SHP77 treated with DMSO at 0.1 percent for 48 hours (cell line): ENCODE data around the gene DEPDC5.
"Not testable (repeated sequence)": the region's sequence is repeated elsewhere in the genome, so short reads cannot be mapped to it uniquely, and the experiment has no call there.

Experiments used
- DNase-seq: peaks from one replicate; lab custom pipeline; 2025; lab: John Stamatoyannopoulos, UW

Gene DEPDC5

DNA sequence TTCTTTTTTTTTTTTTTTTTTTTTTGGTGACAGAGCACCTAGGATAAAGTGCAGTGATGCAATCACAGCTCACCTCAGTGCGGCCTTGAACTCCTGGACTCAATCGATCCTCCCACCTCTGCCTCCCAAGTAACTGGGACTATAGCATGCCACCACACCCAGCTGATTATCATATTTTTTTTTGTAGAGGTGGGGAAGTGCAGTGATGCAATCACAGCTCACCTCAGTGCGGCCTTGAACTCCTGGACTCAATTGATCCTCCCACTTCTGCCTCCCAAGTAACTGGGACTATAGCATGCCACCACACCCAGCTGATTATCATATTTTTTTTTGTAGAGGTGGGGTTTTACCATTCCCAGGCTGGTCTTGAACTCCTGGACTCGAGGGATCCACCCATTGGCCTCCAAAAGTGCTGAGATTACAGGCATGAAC is 61.6 kb downstream of the DEPDC5 start:
- DNase-seq, result not testable (repeated sequence)

DNA sequence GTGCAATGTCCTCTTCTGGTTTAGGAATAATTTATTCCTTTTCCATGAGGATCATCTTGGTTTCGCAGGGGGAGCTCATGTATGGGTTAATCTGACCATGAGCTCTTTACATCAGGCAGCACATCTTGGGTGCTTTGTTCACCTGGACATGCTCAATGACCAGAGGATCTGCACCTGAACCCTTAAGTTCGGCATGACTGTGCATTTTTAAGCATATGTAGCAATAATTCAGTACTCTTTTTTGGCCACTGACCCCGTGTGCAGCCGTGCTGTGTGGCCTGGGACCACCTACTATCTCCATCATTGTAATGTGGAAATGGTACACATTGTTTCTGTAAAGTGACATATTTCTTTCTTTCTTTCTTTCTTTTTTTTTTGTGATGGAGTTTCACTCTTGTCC is 62.9 kb downstream of the DEPDC5 start:
- no peak for DNase-seq

DNA sequence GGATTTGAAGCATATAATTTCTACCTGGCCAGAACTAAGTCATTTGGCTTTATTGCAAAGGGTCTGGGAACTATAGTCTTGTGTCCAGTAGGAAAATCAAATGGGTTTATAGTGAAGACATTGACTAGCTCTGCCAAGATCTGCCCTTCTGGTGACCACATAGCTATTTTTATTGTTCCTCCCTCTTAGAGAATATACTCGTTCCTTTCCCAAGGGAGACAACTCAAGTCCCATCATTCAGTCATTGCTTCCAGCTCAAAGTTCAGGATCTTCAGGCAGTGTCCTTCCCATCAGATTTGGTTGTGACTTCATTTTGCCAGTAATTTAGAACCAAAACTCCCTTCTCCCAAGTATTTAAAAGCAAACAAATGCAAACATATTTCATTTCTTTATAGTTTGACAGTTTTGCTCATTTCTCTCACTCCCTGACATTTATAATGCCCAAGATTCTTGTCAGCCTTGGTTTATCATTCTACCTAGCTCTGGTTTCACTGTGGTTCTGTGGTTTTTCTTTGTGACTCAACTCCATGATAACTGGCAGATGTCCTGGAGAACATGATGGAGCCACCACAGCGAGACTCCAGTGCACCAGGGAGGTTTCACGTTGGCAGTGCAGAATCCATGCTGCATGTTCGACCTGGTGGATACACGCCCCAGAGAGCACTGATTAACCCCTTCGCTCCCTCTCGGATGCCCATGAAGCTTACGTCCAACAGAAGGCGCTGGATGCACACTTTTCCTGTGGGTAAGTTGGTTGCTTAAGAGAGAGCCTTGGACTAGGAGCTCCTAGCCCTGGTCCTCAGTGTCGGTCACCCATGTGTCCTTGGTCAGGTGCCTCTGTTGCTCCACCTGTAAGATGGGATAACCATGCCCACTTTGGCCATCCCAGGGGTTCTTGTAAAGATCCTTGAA is 64.9 kb downstream of the DEPDC5 start:
- no peak for DNase-seq

DNA sequence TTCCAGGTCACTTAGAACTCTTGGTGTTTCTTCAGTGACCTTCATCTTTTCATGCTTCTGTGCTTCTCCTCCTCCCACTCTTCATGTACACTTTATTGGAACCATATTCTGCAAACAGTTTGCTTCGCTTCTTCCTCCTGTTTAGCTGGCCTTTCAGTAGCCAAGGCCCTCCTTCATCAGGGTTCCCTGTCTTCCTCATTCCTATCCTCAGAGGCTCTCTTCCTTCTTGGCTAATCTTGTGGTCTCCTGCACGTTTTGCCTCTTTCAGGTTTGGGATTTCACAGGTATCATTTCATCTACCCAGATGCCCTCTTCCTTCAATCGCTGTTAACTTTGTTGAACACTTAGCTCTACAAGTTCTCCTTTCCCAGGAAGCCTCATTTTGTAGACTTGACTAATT is 66.8 kb downstream of the DEPDC5 start:
- no peak for DNase-seq

DNA sequence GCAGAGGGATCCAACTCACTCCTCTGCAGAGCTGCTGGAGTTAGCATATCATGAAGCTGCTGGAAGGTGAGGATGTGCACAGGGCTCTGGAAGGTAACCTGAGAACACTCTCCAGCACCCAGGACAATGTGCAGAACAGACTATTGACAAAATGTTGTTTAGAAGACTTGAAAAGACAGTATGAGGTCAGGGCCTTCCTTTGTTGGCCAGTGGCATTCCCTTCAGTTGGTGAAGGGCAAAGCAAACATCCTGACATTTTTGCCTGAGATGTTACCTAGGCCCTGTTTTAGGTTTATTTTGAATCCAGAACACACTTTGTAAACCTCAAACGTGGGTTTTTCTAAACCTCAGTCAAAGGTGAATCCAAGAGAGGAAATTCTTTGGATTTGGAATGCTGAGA is 67.8 kb downstream of the DEPDC5 start:
- DNase-seq, result no peak

DNA sequence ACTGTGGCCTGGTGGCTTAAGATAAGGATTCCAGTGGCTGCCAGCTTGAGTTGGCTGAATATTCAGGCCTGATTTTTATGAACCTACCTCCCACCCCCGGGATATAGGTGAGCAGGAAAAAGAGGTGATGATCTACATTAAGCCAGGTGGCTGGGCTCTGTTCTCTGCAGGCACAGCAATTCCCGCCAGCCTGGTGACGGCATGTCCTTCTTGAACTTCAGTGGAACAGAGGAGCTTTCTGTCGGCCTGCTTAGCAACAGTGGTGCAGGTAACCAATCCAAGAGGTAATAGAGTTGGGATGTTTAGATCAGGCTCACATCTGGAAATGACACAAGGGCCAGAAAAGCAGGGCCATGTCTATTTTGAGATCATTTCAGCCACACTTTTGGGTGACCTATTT is 68.7 kb downstream of the DEPDC5 start:
- DNase-seq, result no peak

DNA sequence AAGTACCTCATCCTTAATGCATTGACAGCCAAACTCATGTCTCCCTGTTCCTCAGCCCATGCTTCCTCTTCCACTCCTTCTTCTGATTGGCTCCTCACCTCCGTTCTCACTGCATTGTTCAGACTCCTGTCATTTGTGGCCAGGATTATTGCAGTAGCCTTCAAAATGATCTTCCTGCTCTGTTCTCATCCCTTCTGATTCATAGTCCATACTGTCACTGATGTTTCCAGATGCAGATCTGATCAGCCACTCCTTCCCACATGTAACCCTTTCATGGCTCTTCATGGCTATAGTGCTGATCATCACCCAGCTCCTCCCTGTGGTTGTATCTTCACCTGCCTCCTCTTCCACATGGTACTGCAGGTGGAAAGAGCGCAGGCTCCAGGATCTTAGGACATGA is 71.7 kb downstream of the DEPDC5 start:
- no peak for DNase-seq

DNA sequence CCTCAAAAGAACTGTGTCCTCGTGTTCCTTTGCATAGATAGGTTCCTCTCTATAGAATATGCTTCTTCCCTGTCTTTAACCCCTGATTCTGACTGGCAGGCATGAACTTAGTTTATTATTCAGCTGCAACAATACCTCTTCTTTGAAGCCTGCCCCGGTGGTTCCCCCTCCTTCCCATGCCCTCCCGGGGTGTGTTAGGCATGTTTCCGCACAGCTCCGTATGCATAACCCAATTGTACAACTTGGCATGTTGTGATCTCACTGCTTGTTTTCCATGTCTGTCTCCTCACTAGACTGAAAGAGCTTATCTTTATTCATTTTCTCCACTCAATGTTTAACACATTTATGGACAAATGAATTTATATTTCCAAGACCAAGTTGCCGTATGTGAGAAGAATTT is 72.6 kb downstream of the DEPDC5 start:
- DNase-seq, result no peak

DNA sequence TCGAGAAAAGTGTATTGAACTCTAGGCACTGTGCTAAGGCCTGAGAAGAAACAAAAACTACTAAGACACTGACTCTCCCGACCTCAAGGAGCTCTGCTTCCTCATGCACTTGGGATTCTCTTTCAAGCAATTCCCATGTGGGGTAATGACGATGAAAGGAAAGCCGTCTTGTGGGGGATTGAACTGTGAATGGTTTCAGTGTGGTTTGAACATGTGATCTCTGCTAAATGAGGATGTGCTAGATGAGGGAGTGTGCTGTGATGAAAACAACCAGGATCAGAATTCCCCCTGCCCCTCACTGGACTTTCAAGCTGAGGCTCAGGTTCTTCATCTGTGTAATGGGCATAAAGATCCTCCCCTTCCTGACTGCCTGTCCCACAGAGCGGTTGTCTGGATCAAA is 74.9 kb downstream of the DEPDC5 start:
- no peak for DNase-seq

DNA sequence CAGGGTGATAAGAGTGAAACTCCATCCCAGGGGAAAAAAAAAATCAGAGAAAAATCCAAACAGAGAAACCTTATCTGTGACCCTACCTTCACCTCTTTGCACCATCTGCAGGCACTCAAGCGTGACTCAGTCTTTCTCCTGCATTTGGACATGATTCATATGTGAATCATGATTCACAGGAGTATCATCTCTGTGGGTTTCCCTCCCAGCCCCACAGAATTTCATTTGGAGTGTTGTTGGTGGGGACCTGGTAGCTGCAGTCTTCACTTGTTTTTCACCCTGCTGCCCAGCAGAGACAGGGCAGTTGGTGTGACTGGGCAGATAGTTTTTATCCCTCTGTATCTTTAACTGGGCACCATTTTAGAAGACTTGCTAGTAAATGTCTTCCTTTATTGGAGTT is 75.7 kb downstream of the DEPDC5 start:
- no peak for DNase-seq

DNA sequence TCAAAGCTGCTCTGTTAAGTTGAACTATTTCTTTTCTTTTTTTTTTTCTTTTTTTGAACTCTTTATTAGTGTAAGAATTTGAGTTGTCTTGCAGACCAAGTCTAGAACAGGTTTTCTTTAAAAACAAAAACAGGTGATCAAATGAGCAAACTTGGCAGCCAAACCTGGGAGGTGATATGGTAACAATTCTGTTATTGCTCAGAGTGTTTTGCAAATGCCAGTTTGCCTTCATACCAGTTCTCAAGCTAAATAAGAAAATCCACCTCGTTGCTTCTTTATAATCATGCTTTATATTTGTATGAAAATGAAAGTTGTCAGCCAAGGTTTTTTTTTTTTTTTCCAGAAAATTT is 76.9 kb downstream of the DEPDC5 start:
- no peak for DNase-seq

DNA sequence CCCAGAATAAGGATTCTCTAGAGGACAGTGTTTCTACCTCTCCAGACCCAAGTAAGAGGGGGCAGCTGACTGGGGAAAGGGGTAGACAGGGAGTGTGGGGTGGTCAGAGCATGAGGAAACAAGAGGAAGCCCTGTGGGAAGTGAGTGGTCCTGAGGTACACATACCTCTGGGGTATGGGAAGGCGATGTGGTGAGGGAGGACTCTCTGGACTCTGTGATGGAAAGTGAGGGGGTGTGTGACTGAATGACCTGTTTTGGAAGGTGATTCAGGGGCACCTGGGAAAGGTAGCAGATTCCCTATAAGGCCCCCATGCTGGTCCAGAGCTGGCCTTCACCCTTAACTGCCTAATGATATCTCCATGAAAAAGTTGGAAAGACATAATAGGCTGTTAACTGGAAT is 80.1 kb downstream of the DEPDC5 start:
- no peak for DNase-seq

DNA sequence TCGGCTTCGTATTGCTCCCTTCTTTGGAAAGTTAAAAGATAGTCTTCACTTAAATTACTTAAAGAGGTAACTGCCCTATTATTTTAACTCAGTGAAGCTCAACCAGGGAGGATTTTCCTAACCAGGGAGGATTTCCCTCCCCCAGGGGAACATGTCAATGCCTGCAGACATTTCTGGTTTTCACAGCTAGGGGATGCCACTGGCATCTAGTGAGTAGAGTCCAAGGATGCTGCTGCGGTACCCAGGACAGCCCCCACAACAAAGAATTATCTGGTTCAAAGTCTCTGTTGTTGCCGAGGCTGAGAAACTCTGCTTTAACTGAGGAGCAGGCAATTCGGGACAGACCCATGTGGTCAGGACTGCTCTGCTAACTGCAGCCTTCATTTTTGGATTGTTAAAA is 82.2 kb downstream of the DEPDC5 start:
- no peak for DNase-seq

DNA sequence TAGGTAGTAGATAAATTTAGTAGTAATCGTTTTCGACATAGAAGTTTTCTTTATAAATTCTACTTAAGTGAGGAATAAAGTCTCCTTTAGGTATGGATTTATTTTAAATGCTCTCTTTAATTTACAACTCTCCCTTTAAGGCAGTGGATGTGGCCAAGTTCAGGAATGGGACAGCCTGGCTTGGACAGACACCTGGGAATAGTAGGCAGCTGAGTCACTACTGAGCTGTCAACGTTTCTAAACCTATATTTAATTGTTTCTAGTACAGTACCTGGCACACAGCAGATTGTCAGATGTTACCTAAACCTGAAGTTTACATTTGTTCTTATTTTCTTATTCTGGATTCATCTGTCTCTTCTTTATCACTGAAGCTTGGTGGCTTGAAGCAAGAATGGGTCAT is 85.1 kb downstream of the DEPDC5 start:
- no peak for DNase-seq

DNA sequence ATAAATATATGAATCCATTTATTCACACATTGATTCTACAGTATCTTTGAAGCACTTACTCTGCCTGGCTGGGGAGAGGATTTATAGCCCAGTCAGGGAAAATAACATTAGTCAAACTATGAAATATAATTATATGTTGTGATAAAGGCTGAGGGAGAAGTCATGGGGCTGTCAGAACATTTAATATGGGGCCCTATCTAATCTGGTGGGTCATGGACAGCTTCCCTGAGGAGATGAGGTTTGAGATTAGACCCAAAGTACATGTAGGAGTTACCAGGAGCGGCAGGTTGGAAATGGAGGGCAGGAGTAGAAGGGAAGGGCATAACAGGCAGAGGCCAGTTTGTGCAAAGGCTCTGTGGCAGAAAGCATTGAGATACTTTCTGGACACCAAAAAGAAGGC is 86.2 kb downstream of the DEPDC5 start:
- no peak for DNase-seq

DNA sequence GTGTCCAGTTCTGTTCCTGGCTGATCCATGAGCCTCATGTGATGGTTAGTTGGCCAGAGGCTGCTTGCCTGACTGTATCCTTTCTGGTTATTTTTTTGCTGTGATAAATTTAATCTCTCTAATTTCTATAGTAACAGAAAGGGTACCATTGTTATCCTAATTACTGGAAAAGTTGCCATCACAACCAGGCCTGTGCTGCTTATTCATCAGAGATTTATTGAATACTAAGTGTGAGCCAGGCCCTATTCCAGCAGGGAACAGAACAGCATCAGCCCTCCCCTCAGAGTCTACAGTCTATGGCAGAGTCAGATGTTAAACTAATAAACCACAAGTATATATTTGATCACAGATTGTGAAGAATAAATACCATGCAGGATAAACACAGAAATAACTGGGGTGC is 86.8 kb downstream of the DEPDC5 start:
- DNase-seq, result no peak

DNA sequence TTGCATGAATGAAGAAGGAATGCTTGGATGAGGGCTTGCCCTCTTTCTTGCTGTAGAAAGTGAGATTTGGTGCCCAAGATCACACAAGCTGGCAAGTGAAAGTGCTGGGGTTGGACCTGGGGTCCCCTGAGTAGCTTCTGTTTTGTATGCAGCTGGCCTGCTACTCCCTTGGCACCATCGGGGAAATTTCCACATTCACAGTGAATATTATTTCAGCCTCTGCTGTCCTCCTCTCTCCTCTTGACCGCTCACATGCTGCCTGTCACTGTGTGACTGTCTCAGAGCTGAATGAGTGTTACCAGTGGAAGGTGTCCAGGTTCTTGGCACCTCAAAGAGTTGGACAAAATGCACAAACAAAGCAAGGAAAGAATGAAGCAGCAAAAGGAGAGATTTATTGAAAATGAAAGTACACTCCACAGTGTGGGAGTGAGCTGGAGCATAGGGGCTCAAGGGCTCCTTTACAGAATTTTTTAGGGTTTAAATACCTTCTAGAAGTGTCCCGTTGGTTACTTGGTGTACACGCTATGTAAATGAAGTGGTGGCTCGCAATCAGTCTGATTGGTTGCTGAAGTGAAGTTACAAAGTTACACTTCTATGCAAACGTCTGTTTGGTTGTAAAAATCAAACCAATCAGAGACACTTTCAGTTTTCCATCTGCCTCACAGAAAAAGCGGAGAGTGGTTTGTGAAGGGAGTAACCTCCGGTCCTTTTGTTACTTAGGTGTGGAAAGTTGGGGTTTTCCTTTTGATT is 87.4 kb downstream of the DEPDC5 start:
- DNase-seq, result no peak

DNA sequence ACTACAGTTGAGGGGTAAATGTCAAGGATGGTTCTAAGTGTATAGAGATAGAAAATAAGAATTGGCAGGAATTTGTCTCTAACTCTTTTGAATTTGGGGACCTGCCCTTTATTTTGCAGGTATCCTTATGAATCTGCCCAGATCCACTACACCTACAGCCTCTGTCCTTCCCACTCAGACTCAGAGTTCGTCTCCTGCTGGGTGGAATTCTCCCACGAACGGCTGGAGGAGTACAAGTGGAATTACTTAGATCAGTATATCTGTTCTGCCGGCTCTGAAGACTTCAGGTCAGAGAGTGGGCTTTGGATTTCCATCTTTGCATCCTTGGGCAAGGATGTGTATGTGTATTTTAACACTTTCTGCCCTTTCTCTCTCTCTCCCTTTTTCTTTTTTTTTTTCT is 89.7 kb downstream of the DEPDC5 start:
- no peak for DNase-seq

DNA sequence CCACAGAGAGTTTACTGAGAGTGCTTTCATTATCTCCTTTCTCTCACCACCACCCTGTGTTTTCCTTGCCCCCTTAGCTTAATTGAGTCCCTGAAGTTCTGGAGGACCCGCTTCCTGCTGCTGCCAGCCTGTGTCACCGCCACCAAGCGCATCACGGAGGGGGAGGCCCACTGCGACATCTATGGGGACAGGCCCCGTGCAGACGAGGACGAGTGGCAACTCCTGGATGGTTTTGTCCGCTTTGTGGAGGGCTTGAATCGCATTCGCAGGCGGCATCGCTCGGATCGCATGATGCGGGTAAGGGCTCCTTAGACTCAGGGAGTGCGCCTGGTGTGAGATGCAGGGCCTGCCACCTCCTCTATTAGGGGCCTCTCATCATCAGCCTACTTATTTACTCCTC is 91.1 kb downstream of the DEPDC5 start:
- no peak for DNase-seq

DNA sequence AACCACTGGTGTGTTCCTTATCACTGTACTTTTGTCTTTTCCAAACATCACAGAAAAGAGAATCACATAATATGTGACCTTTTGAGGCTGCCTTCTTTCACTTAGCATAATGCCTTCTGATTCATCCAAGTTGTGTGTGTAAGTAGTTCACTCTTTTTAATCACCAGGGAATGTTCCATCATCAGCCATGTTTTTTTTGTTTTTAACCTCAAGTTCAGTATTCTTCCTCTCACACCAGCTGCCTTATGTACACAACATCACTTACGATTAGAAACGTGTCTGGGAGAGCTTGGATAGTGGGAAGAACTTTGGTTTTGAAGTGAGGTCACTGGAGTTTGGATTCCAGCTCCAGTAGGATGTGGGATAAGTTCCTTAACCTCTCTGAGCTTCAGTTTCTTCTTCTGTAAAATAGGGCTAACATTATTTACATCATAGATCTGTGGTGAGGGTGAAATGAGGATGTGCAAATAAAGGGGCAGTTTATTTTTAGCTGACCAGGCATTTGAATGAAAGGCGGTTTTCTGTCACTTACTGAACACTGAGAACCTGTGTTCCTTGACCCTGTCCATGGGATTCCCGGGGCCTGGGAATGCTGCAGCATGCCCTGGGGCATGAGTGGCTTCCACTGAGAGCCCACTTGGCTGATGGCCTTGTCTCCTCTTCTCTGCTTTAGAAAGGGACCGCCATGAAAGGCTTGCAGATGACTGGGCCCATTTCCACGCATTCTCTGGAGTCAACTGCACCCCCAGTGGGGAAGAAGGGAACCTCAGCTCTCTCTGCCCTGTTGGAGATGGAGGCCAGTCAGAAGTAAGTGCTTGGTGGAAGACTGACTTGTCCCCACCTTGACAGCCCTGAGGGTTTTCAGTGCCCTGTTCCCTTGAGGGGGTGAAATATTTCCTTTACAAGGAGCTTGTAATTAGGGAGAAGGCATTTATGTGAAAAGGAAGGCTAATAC is 92.6 kb downstream of the DEPDC5 start:
- DNase-seq, result no peak

DNA sequence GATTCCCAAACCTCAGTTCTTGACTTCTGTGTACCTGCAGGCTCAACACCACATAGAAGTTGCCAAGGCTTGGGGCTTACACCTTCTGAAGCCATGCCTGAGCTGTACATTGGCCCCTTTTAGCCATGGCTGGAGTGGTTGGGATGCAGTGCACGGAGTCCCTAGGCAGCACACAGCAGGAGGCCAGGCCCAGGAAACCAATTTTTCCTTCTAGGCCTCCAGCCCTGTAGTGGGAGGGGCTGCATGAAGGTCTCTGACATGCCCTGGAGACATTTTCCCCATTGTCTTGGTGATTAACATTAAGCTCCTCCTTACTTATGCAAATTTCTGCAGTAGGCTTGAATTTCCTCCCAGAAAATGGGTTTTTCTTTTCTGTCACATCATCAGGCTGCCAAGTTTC is 94.6 kb downstream of the DEPDC5 start:
- no peak for DNase-seq

DNA sequence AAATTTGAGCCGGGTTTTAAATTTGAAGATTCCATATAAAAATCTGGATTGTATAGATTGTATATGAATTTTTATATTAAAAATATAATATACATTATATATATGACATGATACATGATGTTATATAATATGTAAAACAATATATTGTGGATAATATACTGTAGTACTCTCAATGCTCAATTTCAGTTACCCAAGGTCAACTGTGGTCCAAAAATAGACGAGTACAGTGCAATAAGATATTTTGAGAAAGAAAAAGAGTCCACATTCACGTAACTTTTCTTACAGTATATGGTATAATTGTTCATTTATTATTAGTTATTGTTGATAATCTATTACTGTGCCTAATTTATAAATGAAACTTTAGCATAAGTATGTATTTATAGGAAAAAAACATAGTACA is 96.3 kb downstream of the DEPDC5 start:
- no peak for DNase-seq
